Stimulated activated CD4-positive, alpha-beta T cell treated with anti-CD3 and anti-CD28 coated beads, Interleukin-12 subunit alpha, Interleukin-12 subunit beta, amount 100 ng/mL, for 24 hours (primary cell): Measurements from ENCODE around the gene PGPEP1.

Source experiments
- DNase-seq, 2 experiments: peaks; one replicate each; pipeline ENCODE4 v3.0.0-alpha.2; 2020; ENCODE audit warnings: low read depth in 2 of 2

The PGPEP1 gene

GRCh38 chr19:18418029-18418482, 77.7 kb downstream of the PGPEP1 start:
- no peak for DNase-seq

DNA sequence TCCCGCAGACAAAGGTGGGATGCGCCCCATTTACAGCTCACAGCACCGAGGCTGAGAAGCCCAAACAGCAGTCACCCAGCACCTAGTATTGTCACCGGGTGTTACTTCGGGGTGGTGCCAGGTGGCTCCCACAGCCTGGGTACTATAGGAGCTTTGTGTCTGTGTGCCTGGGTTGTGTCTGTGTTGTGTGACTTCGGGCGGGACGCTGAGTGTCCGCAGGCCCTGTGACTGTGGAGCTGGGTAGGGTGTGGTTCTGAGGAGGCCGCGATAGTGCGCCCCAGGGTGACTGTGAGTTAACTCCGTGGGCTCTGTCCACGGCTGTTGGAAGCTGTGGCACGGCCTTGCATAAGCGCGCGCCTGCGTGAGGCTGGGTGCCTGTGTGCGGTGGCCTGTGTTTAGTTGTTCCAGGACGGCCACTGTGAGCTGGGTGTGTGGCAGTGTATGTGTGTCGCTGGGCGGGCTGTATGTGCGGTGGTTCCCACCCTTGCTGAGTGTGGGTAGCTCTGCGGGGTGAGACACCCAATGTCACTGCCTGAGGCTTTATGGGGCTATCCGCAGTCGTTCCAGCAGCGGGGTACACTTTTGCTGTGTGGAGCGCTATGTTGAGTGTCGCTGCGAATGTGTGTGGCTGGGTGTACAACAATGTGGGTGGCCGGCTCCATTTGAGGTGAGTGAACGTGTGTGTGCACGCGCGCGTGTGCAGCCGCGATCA, 78.2 kb downstream of the PGPEP1 start:
- no peak for DNase-seq

DNA sequence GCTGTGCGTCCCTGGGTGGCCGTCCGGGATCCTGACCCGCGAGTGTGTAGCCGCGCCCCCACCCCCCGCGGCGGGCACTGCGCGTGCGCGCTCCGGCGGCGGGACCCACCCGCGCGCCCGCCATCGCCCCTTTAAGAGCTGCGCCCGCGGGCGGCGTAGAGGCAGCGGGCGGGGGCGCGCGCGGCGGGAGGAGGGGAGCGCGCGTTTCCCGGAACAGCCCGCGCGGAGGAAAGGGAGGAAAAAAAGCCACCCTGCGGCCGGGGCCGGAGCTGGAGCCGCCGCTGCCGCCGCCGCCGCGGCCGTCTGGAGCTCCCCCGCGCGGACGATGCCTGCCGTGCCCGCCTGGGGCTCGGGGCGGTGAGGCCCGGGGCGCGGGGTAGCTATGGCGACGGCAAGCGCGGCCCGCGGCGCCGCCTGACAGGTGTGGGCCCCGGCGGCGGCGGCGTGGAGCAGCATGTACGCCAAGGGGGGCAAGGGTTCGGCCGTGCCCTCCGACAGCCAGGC, 78.8 kb downstream of the PGPEP1 start, which contains the start of gene SSBP4:
SSBP4 (plus strand) TSS at position 204 of the 504 bp plus-strand sequence; CDS start at position 455, 251 bp downstream.
- peak; percentile 47 to 53 for DNase-seq
